GM23338 (cell line): ENCODE measurements around the gene ZNF865.

ENCODE experiments used
- CREB1 ChIP-seq: fragments of 250-450 bp; sonication (Bioruptor Pico); IDR thresholded peaks from 2 replicates; pipeline ENCODE4 v1.5.0; 2020; ENCODE audit warnings: low read depth, mild to moderate bottlenecking, moderate library complexity
- EZH2 ChIP-seq: fragments of 200-600 bp; sonication (generic); IDR thresholded peaks from one replicate; pipeline ENCODE4 v1.8.0; 2017; ENCODE audit warnings: antibody characterized with exemption, mild to moderate bottlenecking, low read depth; ENCODE audit not compliant: unreplicated experiment
- EZH2phosphoT487 ChIP-seq: fragments of 200-600 bp; sonication (generic); IDR thresholded peaks from one replicate; pipeline ENCODE4 v1.8.1; 2018; ENCODE audit warnings: antibody characterized with exemption; ENCODE audit not compliant: unreplicated experiment
- JUNB ChIP-seq: IDR thresholded peaks from one replicate; pipeline ENCODE4 v1.6.1; 2016; ENCODE audit warnings: antibody characterized with exemption; ENCODE audit not compliant: unreplicated experiment
- NANOG ChIP-seq: IDR thresholded peaks from 2 replicates; pipeline ENCODE4 v1.6.1; 2016; ENCODE audit warnings: antibody characterized with exemption, borderline replicate concordance
- POLR2AphosphoS5 ChIP-seq: IDR thresholded peaks from 2 replicates; pipeline ENCODE4 v1.6.1; 2016; ENCODE audit warnings: antibody characterized with exemption, low read depth
- ZNF114 ChIP-seq: fragments of 250-450 bp; sonication (Bioruptor Pico); IDR thresholded peaks from 2 replicates; pipeline ENCODE4 v1.5.0; 2020; ENCODE audit warnings: mild to moderate bottlenecking, moderate library complexity
- ZNF331 ChIP-seq: fragments of 250-450 bp; sonication (Bioruptor Pico); IDR thresholded peaks from 2 replicates; pipeline ENCODE4 v1.5.0; 2020; ENCODE audit warnings: low read depth, mild to moderate bottlenecking, moderate library complexity
- TF ChIP-seq, protein P1 (sequence below), 2 experiments: fragments of 200-600 bp in 1 of 2; sonication (generic) in 1 of 2; conservative IDR thresholded peaks; 2 replicates each; pipeline versions ENCODE4 v1.5.1 to v1.6.1; 2016 to 2017; ENCODE audit warnings: antibody characterized with exemption in 2 of 2, low read depth in 2 of 2, mild to moderate bottlenecking in 2 of 2, moderate library complexity in 1 of 2
- TF ChIP-seq, protein P2 (sequence below): IDR thresholded peaks from one replicate; pipeline ENCODE4 v1.6.1; 2018; ENCODE audit warnings: antibody characterized with exemption; ENCODE audit not compliant: unreplicated experiment

GRCh38 chr19:55621205-55621672, 15.8 kb downstream of the ZNF865 start:
- TF ChIP-seq, protein P1, sequence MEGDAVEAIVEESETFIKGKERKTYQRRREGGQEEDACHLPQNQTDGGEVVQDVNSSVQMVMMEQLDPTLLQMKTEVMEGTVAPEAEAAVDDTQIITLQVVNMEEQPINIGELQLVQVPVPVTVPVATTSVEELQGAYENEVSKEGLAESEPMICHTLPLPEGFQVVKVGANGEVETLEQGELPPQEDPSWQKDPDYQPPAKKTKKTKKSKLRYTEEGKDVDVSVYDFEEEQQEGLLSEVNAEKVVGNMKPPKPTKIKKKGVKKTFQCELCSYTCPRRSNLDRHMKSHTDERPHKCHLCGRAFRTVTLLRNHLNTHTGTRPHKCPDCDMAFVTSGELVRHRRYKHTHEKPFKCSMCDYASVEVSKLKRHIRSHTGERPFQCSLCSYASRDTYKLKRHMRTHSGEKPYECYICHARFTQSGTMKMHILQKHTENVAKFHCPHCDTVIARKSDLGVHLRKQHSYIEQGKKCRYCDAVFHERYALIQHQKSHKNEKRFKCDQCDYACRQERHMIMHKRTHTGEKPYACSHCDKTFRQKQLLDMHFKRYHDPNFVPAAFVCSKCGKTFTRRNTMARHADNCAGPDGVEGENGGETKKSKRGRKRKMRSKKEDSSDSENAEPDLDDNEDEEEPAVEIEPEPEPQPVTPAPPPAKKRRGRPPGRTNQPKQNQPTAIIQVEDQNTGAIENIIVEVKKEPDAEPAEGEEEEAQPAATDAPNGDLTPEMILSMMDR (conservative IDR thresholded peaks at IDR 0.05; ENCODE audit: low read depth in 2 of 2), result no peak
- TF ChIP-seq EZH2, result no peak
- TF ChIP-seq POLR2AphosphoS5, result no peak
- TF ChIP-seq, protein P2, sequence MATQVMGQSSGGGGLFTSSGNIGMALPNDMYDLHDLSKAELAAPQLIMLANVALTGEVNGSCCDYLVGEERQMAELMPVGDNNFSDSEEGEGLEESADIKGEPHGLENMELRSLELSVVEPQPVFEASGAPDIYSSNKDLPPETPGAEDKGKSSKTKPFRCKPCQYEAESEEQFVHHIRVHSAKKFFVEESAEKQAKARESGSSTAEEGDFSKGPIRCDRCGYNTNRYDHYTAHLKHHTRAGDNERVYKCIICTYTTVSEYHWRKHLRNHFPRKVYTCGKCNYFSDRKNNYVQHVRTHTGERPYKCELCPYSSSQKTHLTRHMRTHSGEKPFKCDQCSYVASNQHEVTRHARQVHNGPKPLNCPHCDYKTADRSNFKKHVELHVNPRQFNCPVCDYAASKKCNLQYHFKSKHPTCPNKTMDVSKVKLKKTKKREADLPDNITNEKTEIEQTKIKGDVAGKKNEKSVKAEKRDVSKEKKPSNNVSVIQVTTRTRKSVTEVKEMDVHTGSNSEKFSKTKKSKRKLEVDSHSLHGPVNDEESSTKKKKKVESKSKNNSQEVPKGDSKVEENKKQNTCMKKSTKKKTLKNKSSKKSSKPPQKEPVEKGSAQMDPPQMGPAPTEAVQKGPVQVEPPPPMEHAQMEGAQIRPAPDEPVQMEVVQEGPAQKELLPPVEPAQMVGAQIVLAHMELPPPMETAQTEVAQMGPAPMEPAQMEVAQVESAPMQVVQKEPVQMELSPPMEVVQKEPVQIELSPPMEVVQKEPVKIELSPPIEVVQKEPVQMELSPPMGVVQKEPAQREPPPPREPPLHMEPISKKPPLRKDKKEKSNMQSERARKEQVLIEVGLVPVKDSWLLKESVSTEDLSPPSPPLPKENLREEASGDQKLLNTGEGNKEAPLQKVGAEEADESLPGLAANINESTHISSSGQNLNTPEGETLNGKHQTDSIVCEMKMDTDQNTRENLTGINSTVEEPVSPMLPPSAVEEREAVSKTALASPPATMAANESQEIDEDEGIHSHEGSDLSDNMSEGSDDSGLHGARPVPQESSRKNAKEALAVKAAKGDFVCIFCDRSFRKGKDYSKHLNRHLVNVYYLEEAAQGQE, result no peak
- no peak for TF ChIP-seq EZH2phosphoT487
- no peak for TF ChIP-seq ZNF331
- no peak for TF ChIP-seq ZNF114 (CRISPR knock-in tag)
- TF ChIP-seq JUNB, result no peak
- TF ChIP-seq NANOG, result no peak
- TF ChIP-seq CREB1 (CRISPR knock-in tag), result no peak
